ENCODE measurements around the gene NCAM2. TPM values are rescaled to one million over a fixed set of nuclear protein-coding genes. Genes with fewer than 3 reads are reported as not detected.

Gene NCAM2
- total and polyA plus RNA-seq, 2 of the 4 experiments (the other 2 are of a cell fraction) = 2.7 to 5.0 TPM

- no CpG with 5 or more reads among the region's 10 CpGs for WGBS, 2 experiments (ENCODE audit: extremely low coverage in 2 of 2, insufficient read length in 1 of 2)
- Histone ChIP-seq H3K56ac (ENCODE audit: extremely low read depth, insufficient read depth, low read length) (no peak overlapping the region), H2BK120ac (ENCODE audit: low read depth, low read length) (no peak overlapping the region), H2AK9ac (replicated peaks; ENCODE audit: low read depth, low read length, poor library complexity) (no peak overlapping the region), H3K18ac (ENCODE audit: low read depth, low read length) (no peak overlapping the region; the same call in 1 of the 2 replicates), H3K23ac (ENCODE audit: low read depth, low read length) (no peak overlapping the region), H3K4me1 (ENCODE audit: control insufficient read depth, insufficient read depth, low read length) (peaks cover 2% of the 10 kb centered on the region; the same call in 1 of the 2 replicates), H3K79me1 (ENCODE audit: low read depth in 1 of 2, low read length in 2 of 2) (no peaks in the 10 kb centered on the region), H4K91ac (ENCODE audit: insufficient read depth, low read depth, low read length) (no peak overlapping the region), H3K9me1 (ENCODE audit: insufficient read depth, low read length) (no peaks in the 10 kb centered on the region), H3K36me3 (ENCODE audit: control insufficient read depth, insufficient read depth, low read length) (no peaks in the 10 kb centered on the region), H2BK15ac (ENCODE audit: low read depth, low read length) (no peak overlapping the region), H3K14ac (replicated peaks; ENCODE audit: low read depth, low read length) (no peak overlapping the region), H2BK5ac (ENCODE audit: low read depth, low read length, poor library complexity, severe bottlenecking) (no peak overlapping the region), H2AK5ac (ENCODE audit: low read depth, low read length) (no peak overlapping the region), H4K20me1 (ENCODE audit: insufficient read depth, low read length) (no peaks in the 10 kb centered on the region), H3K4ac (ENCODE audit: low read depth, low read length) (no peak overlapping the region), H3K9me3 (ENCODE audit: control insufficient read depth, insufficient read depth, low read length) (no peaks in the 10 kb centered on the region), H3K9ac (ENCODE audit: low read depth, low read length) (no peak overlapping the region), H3K4me3 (ENCODE audit: insufficient read depth, low read depth, low read length) (no peak overlapping the region), H2BK20ac (ENCODE audit: low read depth, low read length) (no peak overlapping the region), H3K27ac (ENCODE audit: insufficient read depth, low read length) (peak overlapping the region; percentile 44; the same call in 1 of the 2 replicates), H4K8ac (ENCODE audit: low read depth in 2 of 2, low read length in 2 of 2) (no peak overlapping the region), H4K5ac (ENCODE audit: low read depth, low read length) (peak overlapping the region; percentile 68; the same call in 1 of the 2 replicates), H2AFZ (replicated peaks; ENCODE audit: low read length, poor library complexity) (no peak overlapping the region), H3K27me3 (ENCODE audit: control insufficient read depth, insufficient read depth, low read length) (no peaks in the 10 kb centered on the region), H3K4me2 (ENCODE audit: low read depth, low read length) (no peak overlapping the region)
- DNase-seq (peak; percentile 22), ATAC-seq (ENCODE audit: low read depth) (peak; percentile 67)
- intact Hi-C loops (cut with micrococcal nuclease) (loop anchor here (10.0 kb wide), 1 partner anchor 376 kb away; no protein-coding TSS in a partner anchor), in situ Hi-C loops (cut with MboI; ENCODE audit: low sequenced_read_pairs) (loop anchor here (10.0 to 25.0 kb wide), 3 partner anchors 448 to 1548 kb away; no protein-coding TSS in a partner anchor), dilution Hi-C loops (cut with HindIII; ENCODE audit: low sequenced_read_pairs, unreplicated experiment) (no loop called here)
- ChIA-PET CTCF (no interaction called here), POLR2A (ENCODE audit: unreplicated experiment) (no interaction called here)
- peak; percentile 45; the same call in 1 of the 2 replicates for TF ChIP-seq CEBPB (IDR thresholded peaks at IDR 0.05; ENCODE audit: low read depth, low read length)
- TF ChIP-seq ELK1 (IDR thresholded peaks at IDR 0.05; ENCODE audit: borderline replicate concordance, low read depth, low read length) = no peak
- BruUV-seq (replicated peaks) = no TSS peak
Observed at GRCh38 chr21:21238629-21239400, 240.6 kb downstream of the NCAM2 start.
